ENCODE results near the gene TCEA2.
"Not testable (repeated sequence)": the region's sequence is repeated elsewhere in the genome, so short reads cannot be mapped to it uniquely, and the experiment has no call there.

Gene TCEA2

GRCh38 chr20:64080013-64080812 lies 17.2 kb downstream of the TCEA2 start, which contains the start of gene OPRL1:
OPRL1 (plus strand) TSS chr20:64080082; CDS start chr20:64092721, 12,639 bp downstream.
- DNase-seq = peak; percentile 66

- no peak for DNase-seq
Measured at GRCh38 chr20:64080813-64081623, 18.0 kb downstream of the TCEA2 start.

GRCh38 chr20:64081624-64081964 lies 18.6 kb downstream of the TCEA2 start:
- DNase-seq = no peak

- DNase-seq = no peak
Measured at GRCh38 chr20:64082126-64082731, 19.2 kb downstream of the TCEA2 start.

- no peak for DNase-seq
Measured at GRCh38 chr20:64082820-64083377, 19.9 kb downstream of the TCEA2 start.

- DNase-seq = peak; percentile 72
Measured at GRCh38 chr20:64083378-64083803, 20.4 kb downstream of the TCEA2 start.

- DNase-seq = no peak
Measured at GRCh38 chr20:64083804-64084684, 21.0 kb downstream of the TCEA2 start, which contains the start of gene LKAAEAR1. LKAAEAR1 (minus strand) TSS chr20:64084398; CDS start chr20:64084219, 179 bp downstream.

GRCh38 chr20:64084685-64085152 lies 21.7 kb downstream of the TCEA2 start:
- DNase-seq = no peak

GRCh38 chr20:64086801-64087200 lies 23.8 kb downstream of the TCEA2 start:
- DNase-seq = no peak

GRCh38 chr20:64087226-64087825 lies 24.3 kb downstream of the TCEA2 start:
- DNase-seq = not testable (repeated sequence)

- not testable (repeated sequence) for DNase-seq
Measured at GRCh38 chr20:64088586-64088985, 25.6 kb downstream of the TCEA2 start.

GRCh38 chr20:64090165-64090564 lies 27.2 kb downstream of the TCEA2 start:
- DNase-seq = no peak

- DNase-seq = no peak
Measured at GRCh38 chr20:64091340-64091739, 28.3 kb downstream of the TCEA2 start.

- no peak for DNase-seq
Measured at GRCh38 chr20:64091770-64092169, 28.8 kb downstream of the TCEA2 start.

GRCh38 chr20:64092258-64093012 lies 29.4 kb downstream of the TCEA2 start:
- DNase-seq = no peak

GRCh38 chr20:64093013-64093503 lies 30.1 kb downstream of the TCEA2 start:
- no peak for DNase-seq

GRCh38 chr20:64095455-64095854 lies 32.5 kb downstream of the TCEA2 start:
- no peak for DNase-seq

GRCh38 chr20:64095927-64096326 lies 32.9 kb downstream of the TCEA2 start:
- no peak for DNase-seq

GRCh38 chr20:64096535-64096934 lies 33.5 kb downstream of the TCEA2 start:
- DNase-seq = no peak

- no peak for DNase-seq
Measured at GRCh38 chr20:64098471-64099013, 35.5 kb downstream of the TCEA2 start.
